ENCODE measurements around the gene MRPL40. TPM values are rescaled to one million over a fixed set of nuclear protein-coding genes. Genes with fewer than 3 reads are reported as not detected.

MRPL40 gene
- total RNA-seq, 4 donors from 2014 or later, result 37.5 to 69.3 (median 48.7) TPM

DNA sequence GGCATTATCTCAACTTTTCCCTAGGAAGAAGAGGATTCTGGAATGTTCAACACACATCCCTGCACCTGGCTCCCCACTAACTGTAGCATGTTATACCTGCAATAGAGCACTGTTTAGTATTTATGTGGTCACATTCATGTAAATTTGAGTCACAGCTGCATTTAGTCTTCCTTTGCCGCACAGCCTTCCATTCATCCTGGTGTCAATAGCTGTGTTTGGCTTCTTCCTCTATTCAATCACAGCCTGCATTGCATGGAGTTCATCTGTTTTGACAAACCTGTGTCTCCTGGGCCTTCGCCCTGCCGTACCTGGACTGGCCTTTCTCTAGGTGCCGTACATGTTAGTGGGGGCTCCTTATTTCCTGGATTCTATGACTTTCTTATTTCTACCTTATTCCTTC lies 19.2 kb downstream of the MRPL40 start:
- intact Hi-C loops (cut with DNase I), result no loop called here
- no peaks in the 10 kb centered on the region for H3K9me3 ChIP-seq
- H3K4me1 ChIP-seq, result peaks cover 11% of the 10 kb centered on the region in 2 donors
- no peak for DNase-seq
- no peaks in the 10 kb centered on the region for H3K27me3 ChIP-seq
- H3K27ac ChIP-seq, result no peak overlapping the region
- no peak overlapping the region for H3K4me3 ChIP-seq (replicated peaks in 1 of 3)
- TF ChIP-seq CTCF (IDR thresholded peaks at IDR 0.05), result no peak
- no peak for TF ChIP-seq POLR2A (IDR thresholded peaks at IDR 0.05)
- WGBS, 2 donors, result 98 to 99% methylated on average over 4 of the region's 4 CpGs
- peaks cover 31 to 44% of the 10 kb centered on the region in 2 donors for H3K36me3 ChIP-seq

GRCh38 chr22:19453718-19454117 lies 21.4 kb downstream of the MRPL40 start:
- TF ChIP-seq CTCF (IDR thresholded peaks at IDR 0.05) (no peak), POLR2A (IDR thresholded peaks at IDR 0.05) (no peak)
- Histone ChIP-seq H3K4me1 (peaks cover 2 to 3% of the 10 kb centered on the region in 2 donors), H3K4me3 (replicated peaks in 1 of 3) (no peak overlapping the region), H3K27ac (no peak overlapping the region), H3K36me3 (peaks cover 38 to 58% of the 10 kb centered on the region in 2 donors), H3K27me3 (no peaks in the 10 kb centered on the region), H3K9me3 (no peaks in the 10 kb centered on the region)
- intact Hi-C loops (cut with DNase I), result no loop called here
- WGBS, 2 donors, result 87 to 94% methylated on average over 5 of the region's 5 CpGs
- DNase-seq, result no peak

GRCh38 chr22:19454156-19454555 lies 21.8 kb downstream of the MRPL40 start:
- Histone ChIP-seq H3K9me3 (no peaks in the 10 kb centered on the region), H3K4me3 (replicated peaks in 1 of 3) (no peak overlapping the region), H3K27me3 (no peaks in the 10 kb centered on the region), H3K36me3 (peaks cover 38 to 60% of the 10 kb centered on the region in 2 donors), H3K27ac (no peak overlapping the region), H3K4me1 (no peaks in the 10 kb centered on the region)
- 88 to 89% methylated on average over 6 of the region's 6 CpGs for WGBS, 2 donors
- intact Hi-C loops (cut with DNase I), result no loop called here
- no peak for DNase-seq
- TF ChIP-seq CTCF (IDR thresholded peaks at IDR 0.05), result no peak
- no peak for TF ChIP-seq POLR2A (IDR thresholded peaks at IDR 0.05)

DNA sequence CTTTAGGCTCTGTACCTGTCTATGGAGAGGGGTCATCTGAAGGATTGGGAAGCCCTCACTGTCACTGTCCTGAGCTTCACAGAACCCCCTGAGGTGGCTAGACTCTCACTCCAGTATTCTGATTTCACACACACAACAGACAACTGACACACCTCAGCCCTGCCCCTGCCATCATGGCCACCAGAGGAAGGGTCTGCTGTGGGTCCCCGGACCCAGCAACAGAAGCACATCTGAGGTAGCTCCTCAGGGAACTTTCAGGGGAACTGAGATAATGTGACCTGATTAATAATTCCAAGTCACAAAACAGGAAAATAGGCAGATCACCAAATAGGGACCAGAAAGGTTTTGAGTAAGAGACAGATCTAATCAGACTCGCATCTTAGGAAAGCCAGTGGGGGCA lies 22.7 kb downstream of the MRPL40 start:
- no peak for DNase-seq
- WGBS, 2 donors, result 92 to 94% methylated on average over 2 of the region's 2 CpGs
- Histone ChIP-seq H3K36me3 (peaks cover 38 to 61% of the 10 kb centered on the region in 2 donors), H3K27me3 (no peaks in the 10 kb centered on the region), H3K4me1 (no peaks in the 10 kb centered on the region), H3K9me3 (no peaks in the 10 kb centered on the region), H3K27ac (no peak overlapping the region), H3K4me3 (replicated peaks in 1 of 3) (no peak overlapping the region)
- intact Hi-C loops (cut with DNase I), result no loop called here
- TF ChIP-seq POLR2A (IDR thresholded peaks at IDR 0.05), result no peak
- no peak for TF ChIP-seq CTCF (IDR thresholded peaks at IDR 0.05)

DNA sequence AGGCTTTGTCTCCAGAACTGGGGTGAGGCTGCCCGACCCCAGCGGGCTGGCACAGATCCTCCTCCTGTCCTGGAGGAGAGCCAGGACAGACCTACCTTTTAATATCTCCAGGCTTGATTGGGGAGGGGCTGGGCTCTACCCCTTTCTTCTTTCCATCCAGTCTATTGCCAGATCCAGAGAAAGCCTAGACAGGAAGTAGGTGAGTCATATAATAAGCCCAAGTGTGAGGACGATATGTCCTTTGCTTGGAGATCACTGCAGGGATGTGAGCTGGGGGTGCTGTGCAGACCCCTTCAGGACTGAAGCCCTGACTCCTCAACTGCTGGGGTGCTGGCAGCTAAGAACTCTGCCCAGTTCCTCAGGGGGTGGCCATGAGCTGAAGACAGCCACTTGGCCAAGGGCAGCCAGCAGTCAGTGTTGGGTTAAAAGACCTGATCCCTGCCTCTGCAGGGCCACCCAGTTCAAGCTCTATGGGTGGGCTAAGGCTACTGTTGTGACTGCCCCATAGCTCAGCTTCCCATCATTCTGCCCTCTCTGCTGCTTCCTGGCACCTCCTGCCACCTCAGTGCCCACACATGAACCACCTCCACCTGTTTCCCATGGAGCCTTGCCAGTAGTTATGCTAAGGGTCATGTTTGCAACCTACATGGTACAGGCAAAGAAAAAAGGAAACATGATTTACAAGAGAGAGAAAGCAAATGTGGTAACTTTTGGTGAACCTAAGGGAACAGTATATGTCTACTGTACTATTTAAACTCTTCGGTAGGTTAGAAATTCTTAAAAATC lies 23.4 kb downstream of the MRPL40 start:
- H3K4me1 ChIP-seq, result no peaks in the 10 kb centered on the region
- no peak overlapping the region for H3K27ac ChIP-seq
- H3K27me3 ChIP-seq, result no peaks in the 10 kb centered on the region
- H3K4me3 ChIP-seq (replicated peaks in 1 of 3), result no peak overlapping the region
- 66 to 90% methylated on average over 4 of the region's 4 CpGs for WGBS, 2 donors
- intact Hi-C loops (cut with DNase I), result no loop called here
- TF ChIP-seq CTCF (IDR thresholded peaks at IDR 0.05) (no peak), POLR2A (IDR thresholded peaks at IDR 0.05) (no peak)
- H3K9me3 ChIP-seq, result no peaks in the 10 kb centered on the region
- peaks cover 38 to 64% of the 10 kb centered on the region in 2 donors for H3K36me3 ChIP-seq
- no peak for DNase-seq

All from thyroid gland (tissue), 4 donors.